ENCODE results near the gene RAB8B. TPM values are rescaled to one million over a fixed set of nuclear protein-coding genes. Genes with fewer than 3 reads are reported as not detected.

The RAB8B gene
- total RNA-seq, 1 experiment from 2014 or later = 17.6 TPM

GRCh38 chr15:63256433-63257274 is 67.2 kb downstream of the RAB8B start:
- Histone ChIP-seq H3K27me3 (ENCODE audit: control insufficient read depth, insufficient read depth, low read length) (no peaks in the 10 kb centered on the region), H3K4me1 (ENCODE audit: control insufficient read depth, insufficient read depth, low read length) (peaks cover 5% of the 10 kb centered on the region; the same call in 1 of the 2 replicates), H3K27ac (ENCODE audit: low read length) (no peak overlapping the region), H3K4me3 (ENCODE audit: low read depth in 2 of 2, low read length in 2 of 2) (no peak overlapping the region), H3K36me3 (ENCODE audit: control insufficient read depth, insufficient read depth, low read length) (no peaks in the 10 kb centered on the region), H3K9me3 (ENCODE audit: control insufficient read depth, insufficient read depth, low read depth, low read length) (no peaks in the 10 kb centered on the region)
- no peak for TF ChIP-seq POLR2AphosphoS5 (IDR thresholded peaks at IDR 0.05; ENCODE audit: low read depth, low read length)
- no peak for TF ChIP-seq SIN3A (IDR thresholded peaks at IDR 0.05; ENCODE audit: borderline replicate concordance, insufficient read depth, low read depth, low read length)
- TF ChIP-seq TCF7L2 (IDR thresholded peaks at IDR 0.05; ENCODE audit: low read depth, low read length) = no peak
- TF ChIP-seq REST (IDR thresholded peaks at IDR 0.05; ENCODE audit: insufficient read depth in 1 of 2, low read depth in 2 of 2, low read length in 1 of 2) = no peak
- TF ChIP-seq CTCF (IDR thresholded peaks at IDR 0.05) = no peak
- ChIA-PET POLR2A (no interaction called here), CTCF (no interaction called here)
- in situ Hi-C loops (cut with HindIII; ENCODE audit: low pct_unique_long_range_greater_than_20kb, low sequenced_read_pairs) (no loop called here), intact Hi-C loops (cut with micrococcal nuclease; ENCODE audit: unreplicated experiment) (no loop called here)
- ATAC-seq (no peak), DNase-seq (ENCODE audit: low read depth, low spot score) (no peak)
- no TSS peak for BruUV-seq (replicated peaks)

- DNase-seq (ENCODE audit: low read depth, low spot score) = no peak
These were observed 69.3 kb downstream of the RAB8B start for GRCh38 chr15:63258658-63259057.

More at GRCh38 chr15:63258658-63259057, 69.3 kb downstream of the RAB8B start:
- in situ Hi-C loops (cut with HindIII; ENCODE audit: low pct_unique_long_range_greater_than_20kb, low sequenced_read_pairs) (no loop called here), intact Hi-C loops (cut with micrococcal nuclease; ENCODE audit: unreplicated experiment) (no loop called here)
- Histone ChIP-seq H3K27ac (ENCODE audit: low read length) (no peak overlapping the region), H3K9me3 (ENCODE audit: control insufficient read depth, insufficient read depth, low read depth, low read length) (no peaks in the 10 kb centered on the region), H3K36me3 (ENCODE audit: control insufficient read depth, insufficient read depth, low read length) (no peaks in the 10 kb centered on the region; the same call in 1 of the 2 replicates), H3K4me1 (ENCODE audit: control insufficient read depth, insufficient read depth, low read length) (peaks cover 5% of the 10 kb centered on the region; the same call in 1 of the 2 replicates), H3K27me3 (ENCODE audit: control insufficient read depth, insufficient read depth, low read length) (no peaks in the 10 kb centered on the region), H3K4me3 (ENCODE audit: low read depth in 2 of 2, low read length in 2 of 2) (no peak overlapping the region)
- POLR2A ChIA-PET = interaction anchor here (0.7 kb wide), 1 partner anchor 9 kb away, joined by 3 read pairs; no protein-coding TSS in a partner anchor
- no peak for ATAC-seq
- CTCF ChIA-PET = no interaction called here
- TF ChIP-seq TCF7L2 (IDR thresholded peaks at IDR 0.05; ENCODE audit: low read depth, low read length) (no peak), POLR2AphosphoS5 (IDR thresholded peaks at IDR 0.05; ENCODE audit: low read depth, low read length) (no peak), CTCF (IDR thresholded peaks at IDR 0.05) (no peak), SIN3A (IDR thresholded peaks at IDR 0.05; ENCODE audit: borderline replicate concordance, insufficient read depth, low read depth, low read length) (no peak)
- no TSS peak for BruUV-seq (replicated peaks)
